Skeletal muscle tissue (tissue), 4 donors: ENCODE results near the gene TMBIM6. TPM values are rescaled to one million over a fixed set of nuclear protein-coding genes. Genes with fewer than 3 reads are reported as not detected.

Experiments used
- H3K27ac ChIP-seq: one replicate; pipeline ENCODE4 v1.7.0; 2013; ENCODE audit warnings: mild to moderate bottlenecking, low read depth, low read length, inconsistent platforms
- H3K27me3 ChIP-seq, 3 donors: one replicate each; pipeline ENCODE4 v1.7.0; 2013; ENCODE audit warnings: low read length in 3 of 3; ENCODE audit not compliant: control insufficient read depth in 3 of 3, insufficient read depth in 3 of 3
- H3K36me3 ChIP-seq, 3 donors: one replicate each; pipeline ENCODE4 v1.7.0; 2013; ENCODE audit warnings: low read length in 3 of 3; ENCODE audit not compliant: control insufficient read depth in 3 of 3, insufficient read depth in 3 of 3
- H3K4me1 ChIP-seq, 3 donors: one replicate each; pipeline ENCODE4 v1.7.0; 2013; ENCODE audit warnings: low read length in 3 of 3, mild to moderate bottlenecking in 3 of 3; ENCODE audit not compliant: control insufficient read depth in 3 of 3, insufficient read depth in 3 of 3
- H3K4me3 ChIP-seq, 3 donors: one replicate each; pipeline ENCODE4 v1.7.0; 2013; ENCODE audit warnings: low read length in 3 of 3
- H3K9ac ChIP-seq, 3 donors: one replicate each; pipeline ENCODE4 v1.7.0; 2013; ENCODE audit warnings: low read length in 3 of 3, mild to moderate bottlenecking in 3 of 3, moderate library complexity in 2 of 3, low read depth in 1 of 3
- H3K9me3 ChIP-seq, 3 donors: one replicate each; pipeline ENCODE4 v1.7.0; 2013; ENCODE audit warnings: low read length in 3 of 3; ENCODE audit not compliant: control insufficient read depth in 3 of 3
- total RNA-seq: library from RNA; depleted of rRNA; stranded (reverse); fragments of >200 nt; gene quantifications from one replicate; pipeline ENCODE4 v1.2.3, GENCODE V29; 2014
- donor health status: Osteomylitis.

The TMBIM6 gene
- total RNA-seq, 1 donor from 2014 or later, result 185 TPM

DNA sequence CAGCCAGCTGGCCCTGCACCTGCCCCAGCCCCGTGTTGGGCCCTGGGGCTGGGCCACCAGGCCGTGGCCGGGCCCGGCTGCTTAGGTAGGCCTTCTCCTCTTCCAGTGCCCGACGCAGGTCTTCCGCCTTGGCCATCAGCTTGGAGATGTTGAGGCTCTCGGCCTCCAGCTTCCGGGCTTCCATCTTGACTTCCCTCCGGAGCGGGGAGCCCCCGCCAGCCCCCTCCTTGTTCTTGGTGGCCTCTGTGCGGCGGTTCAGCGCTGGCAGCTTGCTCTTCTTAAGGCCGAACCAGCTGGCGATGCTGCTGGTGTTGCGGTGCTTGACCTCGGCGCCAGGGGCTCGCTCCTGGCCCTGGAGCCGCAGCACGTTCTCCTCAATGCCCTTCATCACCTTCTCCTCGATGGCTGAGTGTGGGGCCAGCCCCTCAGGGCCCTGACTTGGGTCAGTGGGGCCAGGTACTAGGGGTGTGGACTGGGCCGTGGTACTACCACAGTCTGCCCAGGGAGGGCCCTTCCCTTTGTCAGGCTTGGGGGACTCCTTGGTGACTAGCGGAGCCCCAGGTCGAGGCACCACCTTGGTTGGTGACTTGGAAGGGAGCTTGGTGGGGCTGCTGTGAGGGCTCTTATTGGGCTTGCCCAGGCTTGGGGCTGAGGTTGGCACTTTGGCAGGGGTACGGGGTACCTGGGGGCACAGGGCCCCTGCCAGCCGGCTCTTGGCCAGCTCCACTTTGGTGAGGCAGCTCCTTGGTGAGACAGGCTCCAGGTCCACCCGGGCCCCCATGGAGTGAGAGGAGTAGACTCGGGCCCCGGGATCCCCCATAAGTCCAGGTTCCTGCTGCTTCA is 53.7 kb downstream of the TMBIM6 start:
- Histone ChIP-seq H3K27ac (no peak overlapping the region), H3K9me3 (no peaks in the 10 kb centered on the region), H3K4me3 (no peak overlapping the region), H3K36me3 (peaks cover 34 to 45% (median 42%) of the 10 kb centered on the region in 3 donors), H3K9ac (no peak overlapping the region), H3K27me3 (no peaks in the 10 kb centered on the region), H3K4me1 (peaks cover under 1 to 4% (median 3%) of the 10 kb centered on the region in 3 donors)

DNA sequence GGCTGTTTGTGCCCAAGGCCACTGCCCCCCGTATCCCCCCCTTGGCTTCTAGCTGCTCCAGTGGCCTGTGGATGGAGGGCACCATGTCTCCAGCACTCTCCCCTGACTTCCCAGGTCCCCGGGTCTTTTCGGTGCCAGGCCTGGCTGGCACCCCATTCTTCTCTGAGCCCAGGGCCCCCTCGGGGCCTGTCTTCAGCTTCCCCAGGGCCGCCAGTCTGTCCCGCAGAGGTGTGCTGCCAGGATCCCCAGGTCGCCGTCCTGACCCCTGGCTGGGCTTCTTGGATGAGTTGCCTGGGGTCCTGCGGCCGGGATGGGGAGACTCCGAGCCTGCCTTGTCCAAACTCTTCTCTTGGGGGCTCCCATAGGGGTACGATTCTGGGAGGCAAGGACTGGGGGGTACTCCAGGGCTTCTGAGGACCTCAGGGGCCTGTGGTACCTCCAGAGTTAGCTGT is 54.3 kb downstream of the TMBIM6 start:
- no peak overlapping the region for H3K27ac ChIP-seq
- H3K4me1 ChIP-seq, result peaks cover 7 to 9% (median 9%) of the 10 kb centered on the region in 3 donors
- no peak overlapping the region for H3K9ac ChIP-seq
- H3K4me3 ChIP-seq, result no peak overlapping the region
- no peaks in the 10 kb centered on the region for H3K9me3 ChIP-seq
- peaks cover 34 to 50% (median 39%) of the 10 kb centered on the region in 3 donors for H3K36me3 ChIP-seq
- H3K27me3 ChIP-seq, result no peaks in the 10 kb centered on the region

DNA sequence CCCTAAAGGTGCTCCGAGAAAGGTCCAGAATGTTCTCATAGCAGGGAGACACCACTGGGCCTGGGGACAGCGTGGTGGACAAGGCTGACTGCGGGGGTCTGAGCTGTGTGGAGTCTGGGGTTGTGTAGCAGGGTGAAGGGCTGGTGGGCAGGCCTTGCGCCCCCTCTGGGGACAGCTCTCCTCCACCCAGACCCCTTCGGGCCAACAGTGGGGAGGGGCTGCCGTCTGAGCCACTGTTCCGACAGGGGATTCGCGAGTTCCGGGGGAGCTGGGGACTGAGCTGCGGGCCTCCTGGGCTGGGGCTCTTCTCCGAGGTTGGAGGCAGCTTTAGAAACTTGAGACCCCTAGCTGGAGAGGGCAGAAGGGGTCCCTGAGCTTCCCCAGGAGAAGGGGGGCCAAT is 54.8 kb downstream of the TMBIM6 start:
- H3K36me3 ChIP-seq, result peaks cover 34 to 49% (median 39%) of the 10 kb centered on the region in 3 donors
- H3K9ac ChIP-seq, result no peak overlapping the region
- peaks cover 12 to 14% (median 14%) of the 10 kb centered on the region in 3 donors for H3K4me1 ChIP-seq
- H3K4me3 ChIP-seq, result no peak overlapping the region
- no peaks in the 10 kb centered on the region for H3K27me3 ChIP-seq
- no peak overlapping the region for H3K27ac ChIP-seq
- H3K9me3 ChIP-seq, result no peaks in the 10 kb centered on the region

DNA sequence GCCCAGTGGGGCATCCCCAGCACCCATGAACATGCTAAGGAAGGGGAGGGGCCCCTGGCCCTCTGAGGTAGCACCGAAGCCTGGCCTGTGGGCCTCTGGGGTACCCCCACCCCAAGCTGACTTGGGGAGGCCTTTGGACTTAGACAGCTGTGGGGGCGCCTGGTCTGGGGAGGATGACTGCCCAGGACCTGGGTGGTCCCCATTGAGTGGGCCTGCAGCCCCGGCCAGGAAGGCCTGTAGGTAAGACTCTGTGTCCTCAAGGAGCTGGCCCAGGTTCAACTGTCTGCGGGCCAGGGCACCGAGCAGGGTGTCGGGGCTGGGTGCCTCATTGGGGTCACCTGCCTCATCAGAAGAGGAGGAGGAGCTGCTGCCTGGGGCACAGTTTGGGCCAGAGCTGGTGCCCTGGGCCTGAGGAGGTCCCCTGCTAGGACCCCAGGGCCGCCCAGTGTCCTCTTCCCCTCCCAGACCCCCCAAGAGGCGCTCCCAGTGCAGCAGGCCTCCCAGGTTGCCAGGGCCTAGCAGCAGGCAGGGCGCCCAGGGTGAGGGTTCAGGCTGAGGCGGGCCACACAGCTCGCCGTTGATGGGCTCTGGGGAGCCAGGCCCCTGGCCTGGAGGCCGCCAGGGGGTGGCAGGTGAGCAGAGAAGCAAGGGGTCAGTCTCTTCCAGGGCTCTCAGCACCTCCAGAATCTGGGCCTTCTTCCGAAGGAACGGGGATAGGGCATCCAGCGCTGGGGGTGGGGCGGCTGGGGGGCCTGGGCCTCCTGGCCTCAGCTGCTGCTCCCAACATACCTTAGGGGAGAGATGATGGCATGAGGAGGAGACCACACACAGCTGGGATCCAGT is 55.5 kb downstream of the TMBIM6 start:
- Histone ChIP-seq H3K9me3 (no peaks in the 10 kb centered on the region), H3K27me3 (no peaks in the 10 kb centered on the region), H3K4me1 (peaks cover 19 to 21% (median 21%) of the 10 kb centered on the region in 3 donors), H3K36me3 (peaks cover 34 to 53% (median 35%) of the 10 kb centered on the region in 3 donors), H3K27ac (no peak overlapping the region), H3K9ac (no peak overlapping the region), H3K4me3 (no peak overlapping the region)

DNA sequence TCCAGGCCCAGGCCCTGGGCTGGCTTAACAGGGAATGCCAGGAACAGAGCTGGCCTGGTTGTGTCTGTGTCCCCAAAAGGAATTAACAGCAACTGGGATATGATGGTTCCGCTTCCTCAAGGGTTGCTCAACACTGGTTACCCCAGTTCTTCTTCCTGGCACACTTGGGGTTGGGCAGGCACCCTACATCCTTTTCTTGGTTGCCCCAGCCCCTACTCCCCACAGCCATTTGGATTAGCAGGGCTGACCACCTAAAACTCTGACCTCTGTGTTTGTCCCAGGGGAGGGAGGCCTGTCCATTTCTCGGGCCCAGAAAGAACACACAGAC is 56.1 kb downstream of the TMBIM6 start:
- no peaks in the 10 kb centered on the region for H3K27me3 ChIP-seq
- peaks cover 19 to 23% (median 21%) of the 10 kb centered on the region in 3 donors for H3K4me1 ChIP-seq
- H3K9ac ChIP-seq, result no peak overlapping the region
- H3K36me3 ChIP-seq, result peaks cover 33 to 50% (median 34%) of the 10 kb centered on the region in 3 donors
- no peaks in the 10 kb centered on the region for H3K9me3 ChIP-seq
- H3K4me3 ChIP-seq, result no peak overlapping the region
- H3K27ac ChIP-seq, result no peak overlapping the region

DNA sequence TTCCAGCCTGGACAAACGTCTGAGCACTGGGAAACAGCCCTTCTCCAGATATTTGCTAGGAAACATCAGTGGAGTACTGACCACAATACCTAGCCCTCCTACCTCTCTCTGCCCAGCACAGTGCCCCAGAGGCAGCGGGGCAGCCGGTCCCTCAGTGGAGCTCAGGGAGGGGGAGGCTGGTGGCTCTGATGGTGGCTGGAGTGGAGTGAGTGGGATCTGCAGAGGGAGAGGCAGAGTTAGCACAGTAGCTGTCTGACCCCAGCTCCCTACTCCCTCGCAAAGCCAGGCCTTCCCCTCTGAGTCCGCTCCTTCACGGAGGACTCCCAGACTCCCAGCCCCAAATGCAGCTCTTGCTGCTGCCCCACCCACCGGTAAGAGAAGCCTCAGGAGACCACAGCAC is 56.9 kb downstream of the TMBIM6 start:
- Histone ChIP-seq H3K9me3 (no peaks in the 10 kb centered on the region), H3K9ac (no peak overlapping the region), H3K27ac (no peak overlapping the region), H3K36me3 (peaks cover 39 to 52% (median 41%) of the 10 kb centered on the region in 3 donors), H3K27me3 (no peaks in the 10 kb centered on the region), H3K4me3 (no peak overlapping the region), H3K4me1 (peaks cover 19 to 23% (median 21%) of the 10 kb centered on the region in 3 donors)

DNA sequence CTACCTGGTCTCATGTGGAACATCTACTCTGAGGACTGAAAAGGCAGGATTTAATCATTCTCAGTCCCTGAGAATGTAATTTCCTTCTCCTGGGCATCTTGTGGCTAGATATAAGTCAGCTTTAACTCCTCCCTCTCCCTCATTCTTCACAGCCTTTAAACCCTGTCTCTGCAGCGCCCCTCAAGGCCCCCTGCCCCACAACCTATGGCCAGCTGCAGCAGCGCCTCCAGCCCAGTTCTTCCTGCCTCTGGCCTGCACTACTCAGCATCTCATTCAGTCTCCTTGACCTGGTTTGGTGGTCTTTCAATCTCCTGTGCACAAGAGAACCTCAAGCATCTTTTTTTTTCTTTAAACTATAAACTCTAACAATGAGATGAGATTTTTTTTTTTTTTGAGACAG is 57.6 kb downstream of the TMBIM6 start:
- no peak overlapping the region for H3K27ac ChIP-seq
- peaks cover 19 to 23% (median 21%) of the 10 kb centered on the region in 3 donors for H3K4me1 ChIP-seq
- H3K9me3 ChIP-seq, result no peaks in the 10 kb centered on the region
- H3K36me3 ChIP-seq, result peaks cover 43 to 52% (median 45%) of the 10 kb centered on the region in 3 donors
- H3K27me3 ChIP-seq, result no peaks in the 10 kb centered on the region
- no peak overlapping the region for H3K9ac ChIP-seq
- H3K4me3 ChIP-seq, result no peak overlapping the region

DNA sequence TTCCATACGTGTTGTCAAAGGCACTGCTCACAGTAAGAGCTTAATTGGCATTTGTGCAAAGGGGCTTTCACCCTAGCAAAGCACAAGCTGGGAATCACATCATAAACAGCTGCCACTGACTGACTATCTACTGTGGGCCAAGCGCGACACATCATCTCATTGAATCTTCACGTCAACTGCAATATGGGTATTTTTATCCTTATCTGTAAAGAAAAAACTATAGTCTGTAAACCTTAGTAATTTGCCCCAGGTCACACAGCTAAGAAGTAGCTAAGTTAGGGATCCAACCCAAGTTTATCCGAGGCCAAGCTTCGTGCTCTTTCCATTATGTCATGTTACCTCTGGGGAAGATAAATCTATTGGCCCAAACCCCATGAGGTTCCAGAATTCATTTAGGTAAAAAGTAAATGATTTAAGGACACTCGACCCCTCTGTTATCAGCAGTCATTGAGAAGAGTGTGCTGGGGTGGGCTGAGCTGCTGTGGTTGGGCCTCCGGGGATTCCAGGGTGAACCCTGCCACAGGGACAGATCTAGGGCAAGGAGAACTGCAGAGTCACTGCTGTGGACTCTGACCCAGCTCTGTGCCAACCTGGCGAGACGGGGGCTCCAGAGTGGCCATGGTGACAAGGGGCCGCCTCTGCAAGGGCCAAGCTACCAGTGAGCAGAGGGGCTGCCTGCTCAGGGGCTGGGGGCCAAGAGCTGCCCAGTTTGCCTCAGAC is 59.2 kb downstream of the TMBIM6 start:
- H3K4me1 ChIP-seq, result peaks cover 19 to 23% (median 21%) of the 10 kb centered on the region in 3 donors
- H3K9me3 ChIP-seq, result no peaks in the 10 kb centered on the region
- H3K27ac ChIP-seq, result peak overlapping the region; percentile 83
- peaks cover 52 to 62% (median 58%) of the 10 kb centered on the region in 3 donors for H3K36me3 ChIP-seq
- H3K4me3 ChIP-seq, result peak overlapping the region in 2 of 3 donors; percentile 18 to 49
- H3K27me3 ChIP-seq, result no peaks in the 10 kb centered on the region
- H3K9ac ChIP-seq, result peak overlapping the region in 2 of 3 donors; percentile 53 to 74

DNA sequence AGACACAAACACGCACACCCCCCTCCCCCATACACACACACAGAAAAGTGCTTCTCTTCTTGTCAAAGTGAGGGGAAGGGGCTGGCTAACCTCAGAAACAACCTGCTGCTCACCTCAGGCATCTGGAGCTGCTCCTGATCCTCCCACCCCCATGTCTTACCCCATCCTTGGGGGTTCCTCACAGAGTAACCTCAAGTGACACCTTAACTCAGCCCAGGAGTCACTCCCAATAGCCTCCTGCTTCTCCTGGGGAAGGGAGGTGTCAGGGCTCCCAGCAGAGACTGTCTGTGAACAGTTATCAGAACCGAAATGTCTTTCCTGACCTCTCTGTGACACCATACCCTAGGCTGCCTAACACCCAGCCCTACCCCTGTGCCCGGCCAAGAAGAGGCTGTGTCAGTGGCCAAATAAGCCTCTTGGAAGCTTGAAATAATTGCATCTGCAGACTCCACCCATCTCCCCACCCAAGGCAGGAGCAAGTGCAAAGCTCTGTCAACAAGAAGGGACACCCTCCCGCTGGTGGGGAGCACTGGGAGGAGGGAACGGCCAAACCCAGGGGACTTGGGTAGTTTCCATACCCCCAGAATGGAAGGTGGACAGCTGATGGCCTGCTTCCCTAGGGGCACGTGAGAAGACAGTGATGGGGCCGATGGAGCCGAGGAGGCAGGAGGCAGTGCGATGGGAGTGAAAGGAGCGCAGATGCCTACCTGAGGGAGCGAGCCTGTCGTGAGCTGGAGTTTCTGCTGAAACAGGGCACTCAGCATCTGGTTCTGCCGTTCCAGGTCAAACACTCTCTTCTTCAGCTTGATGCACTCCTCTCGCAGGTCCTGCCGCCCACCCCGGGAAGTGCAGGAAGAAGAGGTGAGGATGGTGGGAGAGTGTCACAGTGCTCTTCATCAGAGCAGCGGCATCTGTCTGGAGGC is 60.0 kb downstream of the TMBIM6 start:
- Histone ChIP-seq H3K36me3 (peaks cover 55 to 62% (median 58%) of the 10 kb centered on the region in 3 donors), H3K27me3 (no peaks in the 10 kb centered on the region), H3K4me3 (peak overlapping the region in 2 of 3 donors; percentile 18 to 49), H3K9me3 (no peaks in the 10 kb centered on the region), H3K27ac (peak overlapping the region; percentile 83), H3K4me1 (peaks cover 21 to 23% (median 21%) of the 10 kb centered on the region in 3 donors), H3K9ac (peak overlapping the region; percentile 53 to 74 (median 54))
